ENCODE results near the gene CMKLR1. TPM values are rescaled to one million over a fixed set of nuclear protein-coding genes. Genes with fewer than 3 reads are reported as not detected.

Gene CMKLR1
- total RNA-seq, 2 donors from 2014 or later, result not detected

DNA sequence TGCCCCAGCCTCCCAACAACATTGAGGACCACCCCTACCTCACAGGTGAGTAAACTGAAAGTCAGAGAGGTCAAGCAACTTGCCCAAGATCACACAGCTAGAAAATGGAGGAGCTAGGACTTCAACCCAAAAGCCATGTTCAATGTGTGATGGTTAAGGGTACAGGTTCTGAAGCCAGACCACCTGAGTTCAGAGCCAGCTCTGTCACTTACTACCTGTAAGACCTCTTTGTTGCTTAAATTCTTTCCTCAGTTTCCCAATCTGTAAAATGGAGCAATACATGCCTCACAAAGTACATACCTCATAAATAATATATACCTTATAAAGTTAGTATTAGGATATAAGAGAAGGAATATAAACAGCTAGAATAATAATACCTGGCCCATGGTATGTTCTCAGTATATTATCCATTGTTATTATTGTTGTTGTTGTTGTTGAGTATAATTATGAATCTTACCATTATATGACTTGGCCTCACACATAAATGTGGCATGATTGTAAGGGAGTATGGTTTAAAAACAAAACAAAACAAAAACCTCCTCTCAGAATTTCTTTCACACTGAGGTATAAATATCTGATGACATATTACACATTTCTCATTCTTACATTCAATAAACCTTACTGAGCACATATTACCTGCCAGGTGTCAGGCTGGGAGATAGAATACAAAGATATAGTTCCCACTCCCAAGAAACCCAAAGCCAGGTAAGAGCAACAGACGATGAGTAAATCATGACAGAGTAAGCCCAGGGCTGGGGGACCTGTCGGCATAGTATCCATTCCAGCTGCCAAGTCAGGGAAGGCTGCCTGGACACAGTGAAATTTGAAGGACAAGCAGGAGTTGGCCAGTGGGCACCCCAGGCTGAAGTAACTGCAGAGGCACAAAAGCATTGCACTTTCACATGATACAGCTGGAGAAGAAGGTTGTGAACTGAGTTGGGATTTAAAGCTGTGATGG, 19.6 kb downstream of the CMKLR1 start:
- Mint-ChIP-seq H3K27ac (no peak overlapping the region), H3K4me1 (peaks cover 5% of the 10 kb centered on the region), H3K4me3 (no peak overlapping the region), H3K36me3 (ENCODE audit: low read depth) (no peaks in the 10 kb centered on the region), H3K9me3 (no peaks in the 10 kb centered on the region), H3K27me3 (peaks cover 17% of the 10 kb centered on the region)
- ATAC-seq (replicated peaks), result no peak

DNA sequence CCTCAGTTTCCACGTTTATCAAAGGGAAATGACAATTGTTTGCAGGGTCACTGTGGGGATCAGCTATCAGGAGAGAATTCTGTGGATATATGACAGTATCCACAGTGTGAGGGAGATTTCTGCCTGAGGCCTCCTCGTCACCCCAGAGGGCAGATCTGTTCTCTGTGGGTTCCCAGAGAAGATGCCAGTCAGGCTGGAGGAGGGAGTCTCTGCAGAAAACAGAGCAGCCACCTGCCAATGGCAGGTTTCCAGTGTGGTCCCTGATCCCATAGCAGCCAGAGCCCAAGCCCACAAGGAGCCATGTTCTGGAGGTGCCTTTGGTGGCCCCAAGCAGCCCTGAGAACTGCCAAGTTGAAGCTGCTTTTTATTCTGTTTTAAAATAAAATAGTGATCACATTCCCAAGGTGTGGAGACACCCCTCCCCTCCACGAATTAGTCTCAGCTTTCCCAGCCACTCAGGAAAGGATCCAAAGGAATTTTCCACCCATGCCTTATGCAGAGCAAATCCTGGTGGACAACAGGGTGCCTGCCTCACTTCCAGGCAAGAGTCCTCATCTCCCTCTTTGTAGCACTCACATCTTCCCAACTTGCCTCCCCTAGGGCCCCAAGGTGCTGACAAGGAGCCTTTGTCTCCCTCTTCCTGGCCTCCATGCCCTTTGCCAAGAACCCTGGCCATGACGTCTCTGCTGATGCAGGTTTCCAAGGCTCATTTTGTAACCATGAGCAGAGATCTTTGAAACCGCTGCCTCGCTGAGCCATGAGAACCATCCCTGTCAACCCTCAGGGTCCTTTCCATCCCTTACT, 20.4 kb downstream of the CMKLR1 start:
- H3K36me3 Mint-ChIP-seq (ENCODE audit: low read depth), result no peaks in the 10 kb centered on the region
- no peak for ATAC-seq (replicated peaks)
- no peak overlapping the region for H3K27ac Mint-ChIP-seq
- peaks cover 9% of the 10 kb centered on the region for H3K4me1 Mint-ChIP-seq
- H3K4me3 Mint-ChIP-seq, result no peak overlapping the region
- H3K27me3 Mint-ChIP-seq, result peaks cover 17% of the 10 kb centered on the region
- H3K9me3 Mint-ChIP-seq, result no peaks in the 10 kb centered on the region

DNA sequence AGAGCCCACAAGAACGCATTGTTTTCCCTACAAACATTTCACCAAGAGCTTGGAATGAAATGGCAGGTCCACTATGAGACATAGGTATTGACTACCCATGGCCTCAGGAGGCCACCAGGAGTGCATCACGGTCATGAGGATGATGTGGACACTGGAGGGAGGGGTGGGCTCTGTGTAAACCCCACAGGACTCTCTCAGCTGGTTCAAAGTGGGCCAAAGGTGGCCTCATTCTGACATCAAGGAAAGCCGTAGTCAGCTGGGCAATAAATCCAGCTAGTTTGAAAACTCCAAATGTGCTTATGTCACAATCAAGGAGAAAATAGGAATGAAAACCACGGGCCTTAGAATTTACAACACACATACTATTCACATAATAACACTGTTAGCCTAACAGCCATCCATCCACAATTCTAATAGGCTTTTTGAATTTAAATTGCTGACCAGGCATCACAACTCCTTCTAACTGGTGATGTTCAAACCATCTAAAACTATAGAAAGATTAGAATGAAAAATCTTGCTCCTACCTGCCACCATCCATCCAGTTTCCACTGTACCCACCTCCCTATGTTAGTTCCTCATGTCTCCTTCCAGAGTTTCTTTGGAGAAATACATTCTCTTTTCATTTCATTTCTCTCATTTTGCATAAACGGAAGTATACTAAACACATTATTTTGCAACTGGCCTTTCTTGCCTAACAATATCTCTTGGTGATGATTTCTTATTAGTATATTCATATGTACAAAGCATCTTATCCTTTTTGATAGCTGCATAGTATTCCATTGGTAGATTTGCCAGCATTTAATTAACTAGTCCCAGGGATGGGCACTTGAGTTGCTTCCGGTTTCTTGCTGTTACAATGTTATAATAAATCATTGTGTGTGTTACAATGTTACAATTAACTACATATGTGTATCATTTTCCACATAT, 21.5 kb downstream of the CMKLR1 start:
- no peaks in the 10 kb centered on the region for H3K36me3 Mint-ChIP-seq (ENCODE audit: low read depth)
- no peaks in the 10 kb centered on the region for H3K9me3 Mint-ChIP-seq
- no peak overlapping the region for H3K4me3 Mint-ChIP-seq
- H3K27me3 Mint-ChIP-seq, result peaks cover 17% of the 10 kb centered on the region
- no peak for ATAC-seq (replicated peaks)
- H3K27ac Mint-ChIP-seq, result no peak overlapping the region
- H3K4me1 Mint-ChIP-seq, result peaks cover 11% of the 10 kb centered on the region

- peaks cover 12% of the 10 kb centered on the region for H3K27me3 Mint-ChIP-seq
- no peak for ATAC-seq (replicated peaks)
Measured at GRCh38 chr12:108316176-108317086, 22.7 kb downstream of the CMKLR1 start.

GRCh38 chr12:108315486-108316105, 23.5 kb downstream of the CMKLR1 start:
- ATAC-seq (replicated peaks), result no peak
- peaks cover 11% of the 10 kb centered on the region for H3K4me1 Mint-ChIP-seq
- peaks cover 11% of the 10 kb centered on the region for H3K27me3 Mint-ChIP-seq
- no peak overlapping the region for H3K27ac Mint-ChIP-seq
- no peaks in the 10 kb centered on the region for H3K36me3 Mint-ChIP-seq (ENCODE audit: low read depth)
- H3K9me3 Mint-ChIP-seq, result no peaks in the 10 kb centered on the region
- H3K4me3 Mint-ChIP-seq, result no peak overlapping the region

More at GRCh38 chr12:108316176-108317086, 22.7 kb downstream of the CMKLR1 start:
- peaks cover 11% of the 10 kb centered on the region for H3K4me1 Mint-ChIP-seq
- no peak overlapping the region for H3K27ac Mint-ChIP-seq
- H3K9me3 Mint-ChIP-seq, result no peaks in the 10 kb centered on the region
- no peaks in the 10 kb centered on the region for H3K36me3 Mint-ChIP-seq (ENCODE audit: low read depth)
- no peak overlapping the region for H3K4me3 Mint-ChIP-seq

- peaks cover 3% of the 10 kb centered on the region for H3K27me3 Mint-ChIP-seq
- no peak overlapping the region for H3K4me3 Mint-ChIP-seq
- H3K27ac Mint-ChIP-seq, result peak overlapping the region; percentile 8
- no peaks in the 10 kb centered on the region for H3K36me3 Mint-ChIP-seq (ENCODE audit: low read depth)
- no peaks in the 10 kb centered on the region for H3K9me3 Mint-ChIP-seq
- H3K4me1 Mint-ChIP-seq, result peaks cover 11% of the 10 kb centered on the region
- ATAC-seq (replicated peaks), result peak; percentile 35
Measured at GRCh38 chr12:108313606-108314351, 25.3 kb downstream of the CMKLR1 start.

DNA sequence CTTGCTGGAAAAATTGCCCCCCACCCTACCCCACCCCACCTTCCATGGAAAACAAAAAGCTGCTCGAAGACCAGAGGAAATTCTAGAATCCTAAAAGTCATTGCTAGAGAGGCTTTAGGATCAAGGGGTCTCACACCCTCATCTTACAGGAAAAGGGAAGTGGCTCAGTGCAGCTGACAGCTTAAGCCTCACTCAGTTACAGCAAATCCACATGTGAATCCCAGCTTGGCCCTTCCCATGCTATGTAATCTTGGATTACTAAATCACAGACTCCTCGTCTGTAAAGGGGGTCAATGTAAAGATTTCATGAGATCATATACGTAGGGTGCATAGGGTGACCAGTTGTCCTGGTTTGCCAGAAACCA, 25.9 kb downstream of the CMKLR1 start:
- H3K4me3 Mint-ChIP-seq, result no peak overlapping the region
- no peaks in the 10 kb centered on the region for H3K36me3 Mint-ChIP-seq (ENCODE audit: low read depth)
- H3K9me3 Mint-ChIP-seq, result no peaks in the 10 kb centered on the region
- peaks cover 3% of the 10 kb centered on the region for H3K27me3 Mint-ChIP-seq
- no peak for ATAC-seq (replicated peaks)
- H3K27ac Mint-ChIP-seq, result no peak overlapping the region
- peaks cover 11% of the 10 kb centered on the region for H3K4me1 Mint-ChIP-seq

GRCh38 chr12:108312693-108313189, 26.4 kb downstream of the CMKLR1 start:
- Mint-ChIP-seq H3K27me3 (peaks cover 3% of the 10 kb centered on the region), H3K36me3 (ENCODE audit: low read depth) (no peaks in the 10 kb centered on the region)

GRCh38 chr12:108312073-108312659, 26.9 kb downstream of the CMKLR1 start:
- Mint-ChIP-seq H3K27ac (no peak overlapping the region), H3K9me3 (no peaks in the 10 kb centered on the region), H3K27me3 (peaks cover 3% of the 10 kb centered on the region), H3K4me1 (peaks cover 11% of the 10 kb centered on the region), H3K36me3 (ENCODE audit: low read depth) (no peaks in the 10 kb centered on the region), H3K4me3 (no peak overlapping the region)
- ATAC-seq (replicated peaks), result no peak

More at GRCh38 chr12:108312693-108313189, 26.4 kb downstream of the CMKLR1 start:
- Mint-ChIP-seq H3K4me3 (no peak overlapping the region), H3K9me3 (no peaks in the 10 kb centered on the region), H3K4me1 (peaks cover 11% of the 10 kb centered on the region), H3K27ac (no peak overlapping the region)
- ATAC-seq (replicated peaks), result no peak

GRCh38 chr12:108311605-108312004, 27.5 kb downstream of the CMKLR1 start:
- no peaks in the 10 kb centered on the region for H3K36me3 Mint-ChIP-seq (ENCODE audit: low read depth)
- peaks cover 8% of the 10 kb centered on the region for H3K27me3 Mint-ChIP-seq

DNA sequence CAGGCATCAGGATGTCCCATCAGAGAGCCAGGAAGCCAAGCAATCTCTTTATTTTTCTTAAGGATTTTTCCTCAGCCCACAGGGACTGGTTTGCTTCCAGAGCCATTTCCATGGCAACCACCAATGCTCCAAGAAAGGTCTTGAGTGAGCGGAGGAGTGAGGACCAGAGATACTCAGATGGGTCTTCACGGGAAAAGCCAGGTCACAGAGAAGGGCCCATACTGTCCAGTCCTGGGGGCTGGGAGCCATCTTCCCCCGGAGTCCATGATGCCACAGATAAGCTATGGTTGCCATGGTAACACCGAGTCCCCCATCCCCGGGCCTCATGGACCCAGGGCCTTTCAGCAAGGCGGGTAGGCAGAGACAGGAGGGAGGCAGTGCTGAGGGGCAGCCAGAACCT, 28.6 kb downstream of the CMKLR1 start:
- Mint-ChIP-seq H3K4me1 (peaks cover 17% of the 10 kb centered on the region), H3K27ac (no peak overlapping the region)
- no peak for ATAC-seq (replicated peaks)

More at GRCh38 chr12:108311605-108312004, 27.5 kb downstream of the CMKLR1 start:
- H3K4me1 Mint-ChIP-seq, result peaks cover 14% of the 10 kb centered on the region
- H3K27ac Mint-ChIP-seq, result no peak overlapping the region
- no peak for ATAC-seq (replicated peaks)
- no peaks in the 10 kb centered on the region for H3K9me3 Mint-ChIP-seq
- H3K4me3 Mint-ChIP-seq, result no peak overlapping the region

More for the DNA sequence above, 28.6 kb downstream of the CMKLR1 start:
- no peak overlapping the region for H3K4me3 Mint-ChIP-seq
- no peaks in the 10 kb centered on the region for H3K36me3 Mint-ChIP-seq (ENCODE audit: low read depth)
- no peaks in the 10 kb centered on the region for H3K9me3 Mint-ChIP-seq
- H3K27me3 Mint-ChIP-seq, result peaks cover 13% of the 10 kb centered on the region
